Fibroblast of lung (primary cell): Measurements from ENCODE around the gene PRLR.

Experiments
- EZH2 ChIP-seq: IDR thresholded peaks from 2 replicates; pipeline ENCODE4 v1.5.1; 2012; ENCODE audit warnings: low read length, control low read depth, mild to moderate bottlenecking; ENCODE audit errors: missing control alignments
- TF ChIP-seq, protein P1 (sequence below), 2 donors: IDR thresholded peaks in 1 of 2; conservative IDR thresholded peaks in 1 of 2; 1 replicate in 1 of 2; 2 replicates in 1 of 2; pipeline ENCODE4 v1.5.1; 2011 to 2012; ENCODE audit warnings: low read length in 2 of 2, control low read depth in 1 of 2, inconsistent platforms in 1 of 2, low read depth in 1 of 2, mild to moderate bottlenecking in 1 of 2

DNA sequence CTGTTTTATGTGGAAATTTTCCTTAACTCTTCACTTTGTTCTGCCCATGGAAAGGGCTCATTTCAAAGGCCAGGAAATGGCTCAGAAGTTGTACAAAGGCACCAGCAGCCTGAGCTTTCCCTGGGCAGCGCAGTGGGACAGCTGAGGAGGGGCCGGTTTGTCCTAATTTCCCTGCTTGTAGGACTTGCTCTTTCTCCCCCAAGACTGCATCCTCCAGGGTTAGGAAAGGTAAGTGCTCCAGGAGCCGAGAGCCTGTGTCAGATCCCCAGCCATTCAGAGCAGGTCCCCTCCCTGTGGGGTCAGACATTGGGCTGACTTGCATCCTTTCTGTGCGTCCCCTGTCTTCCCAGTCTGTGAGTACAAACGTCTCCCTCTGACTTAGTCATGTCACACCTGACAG is 226.1 kb downstream of the PRLR start:
- TF ChIP-seq, protein P1, sequence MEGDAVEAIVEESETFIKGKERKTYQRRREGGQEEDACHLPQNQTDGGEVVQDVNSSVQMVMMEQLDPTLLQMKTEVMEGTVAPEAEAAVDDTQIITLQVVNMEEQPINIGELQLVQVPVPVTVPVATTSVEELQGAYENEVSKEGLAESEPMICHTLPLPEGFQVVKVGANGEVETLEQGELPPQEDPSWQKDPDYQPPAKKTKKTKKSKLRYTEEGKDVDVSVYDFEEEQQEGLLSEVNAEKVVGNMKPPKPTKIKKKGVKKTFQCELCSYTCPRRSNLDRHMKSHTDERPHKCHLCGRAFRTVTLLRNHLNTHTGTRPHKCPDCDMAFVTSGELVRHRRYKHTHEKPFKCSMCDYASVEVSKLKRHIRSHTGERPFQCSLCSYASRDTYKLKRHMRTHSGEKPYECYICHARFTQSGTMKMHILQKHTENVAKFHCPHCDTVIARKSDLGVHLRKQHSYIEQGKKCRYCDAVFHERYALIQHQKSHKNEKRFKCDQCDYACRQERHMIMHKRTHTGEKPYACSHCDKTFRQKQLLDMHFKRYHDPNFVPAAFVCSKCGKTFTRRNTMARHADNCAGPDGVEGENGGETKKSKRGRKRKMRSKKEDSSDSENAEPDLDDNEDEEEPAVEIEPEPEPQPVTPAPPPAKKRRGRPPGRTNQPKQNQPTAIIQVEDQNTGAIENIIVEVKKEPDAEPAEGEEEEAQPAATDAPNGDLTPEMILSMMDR (conservative IDR thresholded peaks at IDR 0.05 in 1 of 2, IDR thresholded peaks at IDR 0.05 in 1 of 2; ENCODE audit: low read depth in 1 of 2, low read length in 2 of 2): no peak
- TF ChIP-seq EZH2: no peak
